Activated T-helper 1 cell treated with Interleukin-2 at 50 U/mL for 16 hours (primary cell): ENCODE measurements around the gene HMGCS1.
"Not testable (repeated sequence)": the region's sequence is repeated elsewhere in the genome, so short reads cannot be mapped to it uniquely, and the experiment has no call there.

Source experiments
- DNase-seq: peaks from one replicate; pipeline ENCODE4 v3.0.0-alpha.2; 2020; ENCODE audit warnings: low read depth

Gene HMGCS1

DNA sequence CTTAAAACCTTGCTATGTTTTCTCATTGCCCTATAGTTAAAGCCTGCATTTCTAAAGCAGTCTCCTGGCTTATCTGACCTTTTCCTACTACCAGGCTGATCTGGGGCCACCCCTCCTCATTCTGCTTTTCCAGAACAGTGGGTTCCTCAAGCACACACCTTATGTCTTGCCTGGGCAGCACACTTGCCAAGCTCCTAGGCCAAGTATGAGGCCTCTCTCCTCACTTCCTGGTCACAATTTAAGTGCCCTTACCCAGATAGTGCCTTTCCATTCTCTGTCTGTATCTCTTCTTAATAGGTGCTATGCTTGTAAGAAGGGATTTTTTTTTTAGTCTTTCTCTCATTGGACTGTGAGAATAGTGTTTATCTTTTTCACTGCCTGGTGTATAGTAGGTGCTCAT, 39.7 kb downstream of the HMGCS1 start:
- no peak for DNase-seq

GRCh38 chr5:43270645-43271044, 42.6 kb downstream of the HMGCS1 start:
- no peak for DNase-seq

DNA sequence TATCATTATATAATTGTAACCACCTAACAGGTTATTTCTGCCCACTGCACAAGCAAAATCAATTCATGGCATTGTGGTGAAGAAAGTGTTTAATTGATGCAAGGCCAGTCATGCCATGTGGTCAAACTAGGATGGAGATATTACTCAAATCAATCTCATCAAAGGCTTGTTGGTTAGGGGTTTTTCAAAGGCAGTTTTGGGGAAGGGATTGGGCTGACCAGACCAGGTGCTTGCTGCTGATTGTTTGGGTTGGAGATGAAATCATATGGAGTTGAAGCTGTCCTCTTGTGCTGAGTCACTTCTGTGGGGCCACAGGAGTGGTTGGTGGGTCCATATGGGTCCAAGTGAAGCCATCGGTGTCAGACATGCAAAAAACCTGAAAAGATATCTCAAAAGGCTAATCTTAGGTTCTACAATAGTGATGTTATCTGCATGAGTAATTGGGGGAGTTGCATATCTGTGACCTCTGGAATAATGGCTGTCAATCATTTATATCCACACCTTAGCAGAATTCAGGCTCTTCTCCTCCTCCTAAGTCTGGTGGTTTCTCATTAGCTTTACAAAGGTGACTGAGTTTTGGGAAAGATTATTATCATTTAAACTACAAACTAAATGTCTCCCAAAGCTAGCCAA, 44.9 kb downstream of the HMGCS1 start:
- DNase-seq, result no peak

GRCh38 chr5:43262269-43262668, 50.9 kb downstream of the HMGCS1 start:
- not testable (repeated sequence) for DNase-seq

- DNase-seq, result no peak
These were observed 55.1 kb downstream of the HMGCS1 start for GRCh38 chr5:43258116-43258515.

DNA sequence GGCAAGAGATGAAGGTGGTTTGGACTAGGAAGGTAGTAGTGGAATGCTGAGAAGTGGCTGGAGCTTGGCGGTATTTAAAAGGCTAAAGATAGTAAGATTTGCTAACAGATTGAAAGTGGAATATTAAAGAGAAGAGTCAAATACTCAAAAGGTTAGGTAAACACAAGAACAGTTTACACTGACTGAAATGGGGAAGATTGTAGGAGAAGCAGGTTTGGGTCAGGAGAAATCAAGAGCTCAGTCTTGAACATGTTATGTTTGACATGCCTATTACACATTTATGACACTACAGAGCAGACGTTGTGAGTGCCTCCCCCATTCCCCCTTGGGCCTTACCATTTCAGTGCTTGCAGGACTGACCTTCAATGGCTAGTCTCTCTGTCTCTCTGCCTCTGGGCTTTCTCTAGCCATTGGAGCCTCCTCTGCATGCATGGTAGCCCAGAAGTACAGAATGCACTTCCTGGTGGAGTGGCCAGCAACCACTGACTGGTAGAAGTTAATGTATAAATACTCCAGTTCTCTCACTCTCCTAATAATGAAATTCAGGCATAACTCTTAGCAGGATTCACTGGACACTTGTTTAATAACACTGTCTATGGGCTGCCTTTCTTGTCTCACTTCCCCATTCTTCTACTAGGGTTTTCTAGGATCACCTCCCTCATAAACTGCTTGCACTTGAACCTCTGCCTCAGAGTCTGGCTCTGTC, 56.8 kb downstream of the HMGCS1 start:
- no peak for DNase-seq

DNA sequence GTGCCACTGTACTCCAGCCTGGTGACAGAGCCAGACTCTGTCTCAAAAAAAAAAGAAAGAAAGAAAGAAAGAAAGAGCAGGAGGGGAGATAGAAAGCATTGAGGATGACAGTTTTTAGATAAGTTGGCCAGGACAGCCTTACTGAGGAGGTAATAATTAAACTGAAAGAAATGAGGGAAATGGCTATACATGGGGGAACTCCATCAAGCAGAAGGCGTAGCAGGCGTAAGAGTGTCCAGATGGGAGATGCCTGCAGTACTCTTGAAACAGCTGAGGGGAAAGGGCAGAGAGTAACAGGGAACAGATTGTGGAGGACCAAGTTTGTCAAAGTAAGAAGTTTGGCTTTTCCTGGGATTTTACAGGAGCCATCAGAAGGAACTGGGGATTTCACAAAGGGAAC, 57.5 kb downstream of the HMGCS1 start:
- no peak for DNase-seq

GRCh38 chr5:43251754-43252153, 61.5 kb downstream of the HMGCS1 start:
- no peak for DNase-seq

- DNase-seq, result no peak
These were observed 67.4 kb downstream of the HMGCS1 start for GRCh38 chr5:43245724-43246385.

DNA sequence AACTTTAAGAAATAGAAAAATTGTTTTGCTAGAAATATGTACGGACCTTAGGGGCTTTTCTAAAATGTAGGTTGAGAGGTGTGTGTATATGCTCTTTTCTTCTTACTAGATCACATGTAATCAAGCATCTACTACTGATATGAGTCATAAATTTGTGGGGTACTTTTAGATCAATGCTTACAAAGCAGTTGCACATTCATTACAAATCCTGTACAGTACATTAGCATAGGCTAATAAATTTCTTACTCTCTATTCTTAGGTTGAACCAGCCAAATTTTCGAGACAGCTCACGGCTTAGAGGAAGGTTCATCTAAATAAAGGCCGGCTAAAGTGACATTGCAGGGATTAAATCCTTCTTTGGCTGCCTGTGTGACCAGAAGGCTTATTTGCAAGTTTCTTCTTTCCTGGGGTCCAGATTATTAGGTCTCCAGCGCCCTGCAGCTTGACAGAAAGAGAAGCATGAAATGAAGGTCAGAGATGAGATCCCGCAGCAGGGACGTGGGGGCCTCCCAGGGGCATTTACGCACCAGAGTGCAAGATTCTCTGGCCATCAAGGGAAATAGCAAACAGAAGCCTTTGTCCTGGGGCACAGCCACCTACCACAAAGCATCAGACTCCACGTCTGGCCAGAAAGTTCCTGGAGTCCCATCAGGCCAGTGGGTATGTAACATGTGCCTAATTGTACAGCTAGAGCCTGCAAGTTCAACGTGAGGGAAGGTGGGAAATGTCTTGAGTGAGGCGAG, 68.2 kb downstream of the HMGCS1 start:
- DNase-seq, result no peak

DNA sequence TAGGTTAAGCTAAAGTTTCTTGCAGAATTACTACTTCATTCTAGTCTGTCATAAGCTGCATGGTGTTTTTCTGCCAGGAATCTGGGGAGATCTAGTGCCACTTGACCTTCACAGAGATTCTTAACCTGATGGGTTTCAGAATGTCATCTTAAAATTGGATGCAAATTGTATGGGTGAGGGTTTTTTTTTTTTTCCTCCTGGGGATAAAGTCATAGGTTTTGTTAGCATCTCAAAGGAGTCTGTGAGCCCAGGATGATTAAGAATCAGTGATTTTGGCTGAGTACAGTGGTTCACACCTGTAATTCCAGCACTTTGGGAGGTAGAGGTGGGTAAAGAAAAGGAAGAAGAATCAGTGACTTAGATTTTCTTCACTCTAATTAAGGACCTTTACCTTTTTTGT, 69.9 kb downstream of the HMGCS1 start:
- DNase-seq, result no peak

DNA sequence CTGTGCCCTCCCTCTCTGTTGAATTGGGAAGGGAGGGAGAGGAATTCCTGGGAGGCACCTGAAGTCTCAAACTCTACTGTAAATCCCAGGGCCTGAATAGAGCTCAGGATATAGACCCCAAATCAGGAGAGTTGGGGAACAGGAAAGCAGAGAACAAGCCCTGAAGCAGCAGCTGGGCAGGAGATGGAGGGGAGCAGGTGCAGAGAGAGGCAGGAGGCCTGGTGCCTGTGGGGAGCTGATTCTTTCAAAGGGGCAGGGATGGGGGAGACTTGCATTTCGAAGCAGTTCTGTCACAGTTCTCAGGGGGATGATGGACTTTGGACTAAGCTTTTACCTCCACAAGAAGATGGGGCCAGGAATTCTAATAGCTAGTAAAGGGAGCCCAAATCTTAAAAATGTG, 71.0 kb downstream of the HMGCS1 start:
- no peak for DNase-seq
